Psoas muscle (tissue), 8 donors: ENCODE data around the gene TRIM33. TPM values are rescaled to one million over a fixed set of nuclear protein-coding genes. Genes with fewer than 3 reads are reported as not detected.
"Not testable (repeated sequence)": the region's sequence is repeated elsewhere in the genome, so short reads cannot be mapped to it uniquely, and the experiment has no call there.

Experiments
- ATAC-seq, 4 donors: fragments of 200-7000 bp; cut with Tn5 transposase; one replicate each; pipeline ENCODE4 v1.9.1; 2020; ENCODE audit warnings: moderate library complexity in 3 of 4, mild to moderate bottlenecking in 2 of 4
- DNase-seq, 2 donors: peaks; one replicate each; pipeline ENCODE4 v3.0.0-alpha.2; 2020
- H3K27ac ChIP-seq: fragments of 200-600 bp; one replicate; pipeline ENCODE4 v1.8.0; 2022
- H3K27me3 ChIP-seq, 3 donors: fragments of 200-600 bp in 1 of 3; one replicate each; pipeline versions ENCODE4 v1.6.1 to v1.8.0; 2013 to 2022; ENCODE audit warnings: low read length in 2 of 3, mild to moderate bottlenecking in 2 of 3, moderate library complexity in 1 of 3; ENCODE audit not compliant: insufficient read depth in 3 of 3
- H3K36me3 ChIP-seq, 2 donors: fragments of 200-600 bp in 1 of 2; one replicate each; pipeline versions ENCODE4 v1.6.1 to v1.8.0; 2013 to 2022; ENCODE audit warnings: low read depth in 1 of 2, mild to moderate bottlenecking in 1 of 2, moderate library complexity in 1 of 2; ENCODE audit not compliant: insufficient read depth in 1 of 2
- H3K4me1 ChIP-seq: fragments of 200-600 bp; one replicate; pipeline ENCODE4 v1.8.0; 2022
- H3K4me3 ChIP-seq: fragments of 200-600 bp; one replicate; pipeline ENCODE4 v1.8.0; 2022; ENCODE audit warnings: mild to moderate bottlenecking
- H3K9me3 ChIP-seq: fragments of 200-600 bp; one replicate; pipeline ENCODE4 v1.8.0; 2022
- CTCF ChIP-seq: fragments of 200-600 bp; IDR thresholded peaks from one replicate; pipeline ENCODE4 v1.8.0; 2022; ENCODE audit warnings: antibody characterized with exemption
- WGBS, 3 donors: extraction: QIAGEN DNeasy Blood & Tissue Kit; methylation state at CpG; one replicate each; pipeline versions ENCODE4 v1.1.6 to v1.1.7; 2013; 5-methylcytosine and 5-hydroxymethylcytosine counted together
- intact Hi-C, 2 donors: fragments of 100-400 bp; cut with DNase I; formaldehyde crosslinking; loops; one replicate each; pipeline versions ENCODE4 v1.11.0 to v1.14.2; 2022
- polyA plus RNA-seq, 3 donors: library from polyadenylated mRNA; stranded (reverse); fragments of 200-250 nt; gene quantifications; one replicate each; pipeline ENCODE4 v1.2.3, GENCODE V29; 2013
- total RNA-seq, 4 donors: library from RNA; stranded (reverse); fragmentation: NEBNext Ultra II Directional in 2 of 4; extraction: Animal tissue kit (Norgen Biotek cat#: 25700) in 2 of 4; gene quantifications; one replicate each; pipeline versions ENCODE4 v1.2.1 to v1.2.4, GENCODE V29; 2021 to 2023
- donor health status: healthy with polysubstance abuse.
- donor health status: DM: no; HTN: no; CAD: no; lungs with moderate emphysema.
- donor health status: Bipolar disorder and iron deficiency.
- donor health status: healthy.
- donor health status: DM: yes; HTN: yes; CAD: no.
- donor health status: DM: no; HTN: no; CAD: no.
- donor health status: DM: no; HTN: no; CAD: no.
- donor health status: DM: yes; HTN: yes; CAD: no.

Gene TRIM33
- total and polyA plus RNA-seq, 7 donors = 4.6 to 22.0 (median 15.2) TPM

GRCh38 chr1:114431026-114431425 is 80.0 kb downstream of the TRIM33 start:
- intact Hi-C loops = loop anchor here in 1 of 2 donors (5.0 kb wide), 1 partner anchor 84 kb away; no protein-coding TSS in a partner anchor
- Histone ChIP-seq H3K4me3 (no peak overlapping the region), H3K27ac (no peak overlapping the region), H3K27me3 (no peaks in the 10 kb centered on the region), H3K4me1 (no peaks in the 10 kb centered on the region), H3K9me3 (no peaks in the 10 kb centered on the region), H3K36me3 (peaks cover 0 to 54% of the 10 kb centered on the region in 2 donors)
- WGBS, 3 donors = 67 to 72% (median 71%) methylated on average over 1 of the region's 1 CpG
- ATAC-seq (no peak), DNase-seq (no peak)
- no peak for TF ChIP-seq CTCF

- H3K36me3 ChIP-seq = peaks cover 2 to 78% of the 10 kb centered on the region in 2 donors
- no peaks in the 10 kb centered on the region for H3K4me1 ChIP-seq
- no peak overlapping the region for H3K27ac ChIP-seq
- 71 to 89% (median 72%) methylated on average over 1 of the region's 1 CpG for whole genome bisulfite sequencing, 3 donors
- ATAC-seq = no peak
- no peak for DNase-seq
- peak; percentile 43 for TF ChIP-seq CTCF
- no peak overlapping the region for H3K4me3 ChIP-seq
- H3K27me3 ChIP-seq = no peaks in the 10 kb centered on the region
- intact Hi-C loops = no loop called here
- no peaks in the 10 kb centered on the region for H3K9me3 ChIP-seq
Measured at GRCh38 chr1:114428083-114428754, 82.8 kb downstream of the TRIM33 start.

- DNase-seq (no peak), ATAC-seq (no peak)
- intact Hi-C loops = no loop called here
- 84 to 92% (median 89%) methylated on average over 3 of the region's 3 CpGs for WGBS, 3 donors
- no peaks in the 10 kb centered on the region for H3K4me1 ChIP-seq
- no peak overlapping the region for H3K27ac ChIP-seq
- H3K9me3 ChIP-seq = no peaks in the 10 kb centered on the region
- H3K27me3 ChIP-seq = no peaks in the 10 kb centered on the region
- TF ChIP-seq CTCF = no peak
- peaks cover 2 to 77% of the 10 kb centered on the region in 2 donors for H3K36me3 ChIP-seq
- no peak overlapping the region for H3K4me3 ChIP-seq
Measured at GRCh38 chr1:114427612-114428011, 83.4 kb downstream of the TRIM33 start.

- Histone ChIP-seq H3K9me3 (no peaks in the 10 kb centered on the region), H3K27me3 (no peaks in the 10 kb centered on the region), H3K27ac (no peak overlapping the region), H3K4me1 (no peaks in the 10 kb centered on the region), H3K36me3 (peaks cover 2 to 95% of the 10 kb centered on the region in 2 donors), H3K4me3 (no peak overlapping the region)
- intact Hi-C loops = no loop called here
- TF ChIP-seq CTCF = no peak
- DNase-seq = no peak
- no peak for ATAC-seq
- 98% methylated on average over 7 of the region's 7 CpGs for WGBS, 3 donors
Measured at GRCh38 chr1:114423455-114423854, 87.5 kb downstream of the TRIM33 start.

GRCh38 chr1:114418948-114419347 is 92.1 kb downstream of the TRIM33 start:
- not testable (repeated sequence) for H3K27ac ChIP-seq, H3K27me3 ChIP-seq, DNase-seq, H3K4me3 ChIP-seq, H3K4me1 ChIP-seq, ATAC-seq, H3K9me3 ChIP-seq
- peaks cover 2 to 79% of the 10 kb centered on the region in 2 donors for H3K36me3 ChIP-seq
- 96 to 99% (median 98%) methylated on average over 7 of the region's 7 CpGs for WGBS, 3 donors
- intact Hi-C loops = loop anchor here in 1 of 2 donors (10.0 kb wide), 1 partner anchor 356 kb away; no protein-coding TSS in a partner anchor
